Frontal cortex (tissue), 4 donors: ENCODE results near the gene PLEKHG4. TPM values are rescaled to one million over a fixed set of nuclear protein-coding genes. Genes with fewer than 3 reads are reported as not detected.
A peak's percentile ranks its signal among the peaks of the same experiment; 100 is the strongest.

Experiments used
- DNase-seq, 2 donors: peaks; one replicate each; pipeline ENCODE4 v3.0.0; 2012; ENCODE audit warnings: low spot score in 2 of 2
- FAIRE-seq: peaks from 2 replicates; lab custom pipeline; 2012; peaks lifted over from hg19 to GRCh38; lab: Jason Lieb, UNC
- total RNA-seq: library from RNA; depleted of rRNA; stranded (reverse); fragments of >200 nt; gene quantifications from one replicate; pipeline ENCODE4 v1.2.3, GENCODE V29; 2014
- donor health status: control.
- donor health status: control.
- donor health status: control.

The PLEKHG4 gene
- total RNA-seq, 1 donor from 2014 or later: 2.9 TPM

DNA sequence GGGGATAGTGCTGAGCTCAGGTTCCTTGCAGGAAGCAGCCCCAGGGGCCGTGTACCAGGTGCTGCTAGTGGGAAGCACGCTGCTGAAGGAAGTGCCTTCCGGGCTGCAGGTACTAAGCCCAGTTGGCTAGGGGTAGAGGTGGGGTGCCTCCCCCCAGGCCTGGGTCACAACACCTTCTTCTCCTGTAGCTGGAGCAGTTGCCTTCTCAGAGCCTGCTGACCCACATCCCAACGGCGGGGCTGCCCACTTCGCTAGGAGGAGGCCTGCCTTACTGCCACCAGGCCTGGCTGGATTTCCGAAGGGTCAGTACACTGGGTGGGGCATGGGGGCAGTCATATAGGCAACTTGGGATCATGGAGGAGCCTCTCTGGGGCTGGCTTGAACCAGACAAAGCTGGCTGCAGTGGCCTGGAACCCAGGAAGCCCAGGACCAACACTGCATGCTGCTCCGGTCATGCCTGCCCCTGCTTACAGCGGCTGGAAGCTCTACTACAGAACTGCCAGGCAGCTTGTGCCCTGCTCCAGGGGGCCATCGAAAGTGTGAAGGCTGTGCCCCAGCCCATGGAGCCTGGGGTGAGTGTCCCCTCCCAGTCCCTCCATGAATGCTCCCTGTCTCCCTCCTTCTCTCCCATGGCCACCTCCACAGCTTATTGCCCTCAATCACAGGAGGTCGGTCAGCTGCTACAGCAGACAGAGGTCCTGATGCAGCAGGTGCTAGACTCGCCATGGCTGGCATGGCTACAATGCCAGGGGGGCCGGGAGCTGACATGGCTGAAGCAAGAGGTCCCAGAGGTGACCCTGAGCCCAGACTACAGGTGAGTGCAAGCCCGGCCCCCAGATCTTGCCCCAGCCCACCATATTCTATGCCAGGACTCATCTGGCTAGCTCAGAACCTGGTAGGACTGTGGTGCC is 2.5 kb downstream of the PLEKHG4 start:
- DNase-seq (no peak), FAIRE-seq (no peak)

DNA sequence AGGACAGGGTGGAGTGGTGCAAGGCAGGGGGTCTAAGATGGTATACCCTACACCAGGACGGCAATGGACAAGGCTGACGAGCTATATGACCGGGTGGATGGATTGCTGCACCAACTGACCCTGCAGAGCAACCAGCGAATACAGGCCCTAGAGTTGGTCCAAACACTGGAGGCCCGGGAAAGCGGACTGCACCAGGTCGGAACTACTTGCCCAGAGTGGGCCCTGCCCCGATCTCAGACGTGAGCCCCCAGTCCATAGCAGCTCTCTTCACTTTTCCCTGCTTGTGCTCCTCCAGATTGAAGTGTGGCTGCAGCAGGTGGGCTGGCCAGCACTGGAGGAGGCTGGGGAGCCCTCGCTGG is 3.1 kb downstream of the PLEKHG4 start:
- FAIRE-seq: no peak

DNA sequence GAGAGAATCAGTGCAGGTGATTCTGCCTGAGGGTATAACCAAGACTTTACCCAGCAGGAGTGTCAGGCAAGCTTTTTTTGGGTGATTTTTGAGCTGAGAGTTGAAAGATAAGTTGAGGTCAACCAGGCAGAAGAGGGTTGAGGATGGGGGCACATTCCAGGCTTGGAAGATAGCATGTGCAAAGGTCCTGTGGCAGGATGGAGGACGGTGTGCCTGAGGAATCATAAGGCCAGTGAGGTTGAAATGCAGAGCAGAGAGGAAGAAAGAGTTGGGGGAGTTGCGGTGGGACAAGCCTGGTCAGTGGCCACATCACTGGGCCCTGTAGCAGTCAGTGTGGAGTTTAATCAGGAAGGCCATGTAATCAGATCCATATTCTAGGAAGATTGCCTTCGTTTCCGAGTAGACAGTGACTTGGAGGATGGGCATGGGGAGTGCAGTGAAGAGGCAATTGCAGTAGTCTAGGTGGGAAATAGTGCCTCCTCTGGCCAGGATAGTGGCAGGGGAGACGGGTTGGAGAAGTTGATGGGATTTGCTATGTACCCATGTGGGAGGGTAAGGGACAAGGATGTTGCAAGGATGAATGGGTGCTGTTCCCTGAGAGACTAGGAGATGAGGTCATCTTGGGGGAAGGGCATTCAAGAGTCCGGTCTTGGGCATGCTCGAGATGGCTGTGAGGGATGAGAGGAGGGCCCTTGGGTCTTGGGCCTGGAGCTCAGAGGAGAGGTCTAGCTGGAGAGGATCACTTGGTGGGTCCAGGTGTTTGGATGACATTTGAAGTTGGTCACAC is 3.9 kb downstream of the PLEKHG4 start:
- DNase-seq (no peak), FAIRE-seq (no peak)

More for the DNA sequence above, 3.1 kb downstream of the PLEKHG4 start:
- DNase-seq: no peak

DNA sequence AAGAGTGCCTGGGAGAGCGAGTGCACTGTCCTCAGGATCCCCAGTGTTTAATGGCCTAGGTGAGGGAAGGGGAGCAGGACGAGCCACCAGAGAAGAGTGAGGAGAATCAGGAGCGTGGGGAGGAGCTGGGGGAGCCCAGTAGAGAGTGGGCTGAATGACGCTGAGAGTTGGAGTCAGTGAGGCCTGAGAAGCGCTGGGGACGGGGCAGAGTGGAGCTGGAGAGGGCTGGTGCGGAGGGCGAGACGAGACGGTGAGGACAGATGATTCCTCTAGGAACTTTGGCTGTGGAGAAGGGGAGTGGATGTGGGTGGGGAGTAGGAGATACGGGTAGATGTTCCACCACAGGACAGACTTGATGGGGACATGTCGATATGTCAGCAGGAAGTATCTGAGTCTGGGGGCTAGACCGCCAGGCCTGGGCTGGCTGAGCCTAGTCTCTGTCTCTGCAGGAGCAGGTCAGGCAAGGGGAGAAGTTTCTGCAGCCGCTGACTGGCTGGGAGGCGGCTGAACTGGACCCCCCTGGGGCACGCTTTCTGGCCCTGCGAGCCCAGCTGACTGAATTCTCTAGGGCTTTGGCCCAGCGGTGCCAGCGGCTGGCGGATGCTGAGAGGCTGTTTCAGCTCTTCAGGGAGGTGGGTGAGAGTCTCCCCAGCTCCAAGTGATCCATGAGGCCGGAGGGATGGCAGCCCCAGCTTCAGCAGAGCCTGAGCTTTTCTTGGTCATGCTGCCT is 4.7 kb downstream of the PLEKHG4 start:
- no peak for DNase-seq
- FAIRE-seq: no peak

DNA sequence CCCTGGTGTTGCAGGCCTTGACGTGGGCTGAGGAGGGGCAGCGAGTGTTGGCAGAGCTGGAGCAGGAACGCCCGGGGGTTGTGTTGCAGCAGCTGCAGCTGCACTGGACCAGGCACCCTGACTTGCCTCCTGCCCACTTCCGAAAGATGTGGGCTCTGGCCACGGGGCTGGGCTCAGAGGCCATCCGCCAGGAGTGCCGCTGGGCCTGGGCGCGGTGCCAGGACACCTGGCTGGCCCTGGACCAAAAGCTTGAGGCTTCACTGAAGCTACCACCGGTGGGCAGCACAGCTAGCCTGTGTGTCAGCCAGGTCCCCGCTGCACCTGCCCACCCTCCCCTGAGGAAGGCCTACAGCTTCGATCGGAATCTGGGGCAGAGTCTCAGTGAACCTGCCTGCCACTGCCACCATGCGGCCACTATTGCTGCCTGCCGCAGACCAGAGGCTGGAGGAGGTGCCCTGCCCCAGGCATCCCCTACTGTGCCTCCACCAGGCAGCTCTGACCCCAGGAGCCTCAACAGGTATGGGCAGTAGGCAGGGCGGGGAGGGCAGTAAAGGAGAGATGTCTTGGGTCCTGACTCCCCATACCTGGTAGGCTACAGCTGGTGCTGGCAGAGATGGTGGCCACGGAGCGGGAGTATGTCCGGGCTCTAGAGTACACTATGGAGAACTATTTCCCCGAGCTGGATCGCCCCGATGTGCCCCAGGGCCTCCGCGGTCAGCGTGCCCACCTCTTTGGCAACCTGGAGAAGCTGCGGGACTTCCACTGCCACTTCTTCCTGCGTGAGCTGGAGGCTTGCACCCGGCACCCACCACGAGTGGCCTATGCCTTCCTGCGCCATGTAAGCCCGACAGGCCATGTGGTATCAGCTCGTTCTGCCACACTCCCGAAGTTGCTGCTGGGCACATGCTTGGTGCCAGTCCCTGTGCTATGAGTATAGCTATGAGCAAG is 5.6 kb downstream of the PLEKHG4 start:
- FAIRE-seq: no peak

DNA sequence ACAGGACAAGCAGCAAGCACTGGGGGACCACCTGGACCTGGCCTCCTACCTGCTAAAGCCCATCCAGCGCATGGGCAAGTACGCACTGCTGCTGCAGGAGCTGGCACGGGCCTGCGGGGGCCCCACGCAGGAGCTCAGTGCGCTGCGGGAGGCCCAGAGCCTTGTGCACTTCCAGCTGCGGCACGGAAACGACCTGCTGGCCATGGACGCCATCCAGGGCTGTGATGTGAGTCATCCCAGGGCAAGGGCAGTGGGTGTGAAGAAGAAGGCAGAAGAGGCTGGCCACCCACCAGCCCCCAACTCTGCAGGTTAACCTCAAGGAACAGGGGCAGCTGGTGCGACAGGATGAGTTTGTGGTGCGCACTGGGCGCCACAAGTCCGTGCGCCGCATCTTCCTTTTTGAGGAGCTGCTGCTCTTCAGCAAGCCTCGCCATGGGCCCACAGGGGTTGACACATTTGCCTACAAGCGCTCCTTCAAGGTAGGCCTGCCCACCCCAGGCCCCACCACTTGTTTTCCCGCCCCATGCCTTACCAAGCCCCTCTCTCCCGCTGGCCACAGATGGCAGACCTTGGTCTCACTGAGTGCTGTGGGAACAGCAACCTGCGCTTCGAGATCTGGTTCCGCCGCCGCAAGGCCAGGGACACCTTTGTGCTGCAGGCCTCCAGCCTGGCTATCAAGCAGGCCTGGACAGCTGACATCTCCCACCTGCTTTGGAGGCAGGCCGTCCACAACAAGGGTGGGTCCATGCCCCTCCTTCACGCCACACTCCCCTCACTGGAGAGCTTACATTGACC is 7.3 kb downstream of the PLEKHG4 start:
- FAIRE-seq (no peak), DNase-seq (no peak)

More for the DNA sequence above, 5.6 kb downstream of the PLEKHG4 start:
- DNase-seq: peak in 1 of 2 donors; percentile 67

DNA sequence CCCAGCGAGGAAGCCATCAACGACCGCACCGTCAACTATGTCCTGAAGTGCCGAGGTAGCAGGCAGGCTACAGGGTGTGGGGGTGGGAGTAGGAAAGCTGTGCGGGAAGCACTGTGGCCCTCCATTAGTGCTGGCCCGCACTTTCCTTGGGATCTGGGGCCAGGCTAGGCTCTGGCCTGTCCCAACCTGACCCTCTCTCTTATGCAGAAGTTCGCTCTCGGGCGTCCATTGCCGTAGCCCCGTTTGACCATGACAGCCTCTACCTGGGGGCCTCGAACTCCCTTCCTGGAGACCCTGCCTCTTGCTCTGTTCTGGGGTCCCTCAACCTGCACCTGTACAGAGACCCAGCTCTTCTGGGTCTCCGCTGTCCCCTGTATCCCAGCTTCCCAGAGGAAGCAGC is 8.6 kb downstream of the PLEKHG4 start:
- FAIRE-seq: no peak
- no peak for DNase-seq

DNA sequence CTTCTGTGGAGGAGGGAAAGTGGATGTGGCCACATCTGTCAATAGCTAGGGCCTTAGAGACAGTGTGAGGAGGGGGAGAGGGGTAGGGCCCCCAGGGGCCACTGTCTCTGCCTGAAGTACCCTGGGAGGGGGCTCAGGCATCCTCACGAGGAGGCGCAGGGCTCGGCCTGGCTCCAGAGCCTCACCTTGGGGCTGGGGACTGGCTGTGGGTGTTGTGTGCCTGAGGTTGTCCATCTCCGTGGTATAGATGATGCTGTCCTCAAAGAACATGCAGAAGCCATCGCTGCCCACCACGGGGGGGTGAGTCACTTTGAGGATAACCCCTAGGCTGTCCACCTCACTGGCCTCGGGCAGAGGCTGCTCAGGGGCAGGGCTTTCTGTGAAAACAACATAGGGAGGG is 12.1 kb downstream of the PLEKHG4 start:
- no peak for FAIRE-seq
- DNase-seq: no peak

DNA sequence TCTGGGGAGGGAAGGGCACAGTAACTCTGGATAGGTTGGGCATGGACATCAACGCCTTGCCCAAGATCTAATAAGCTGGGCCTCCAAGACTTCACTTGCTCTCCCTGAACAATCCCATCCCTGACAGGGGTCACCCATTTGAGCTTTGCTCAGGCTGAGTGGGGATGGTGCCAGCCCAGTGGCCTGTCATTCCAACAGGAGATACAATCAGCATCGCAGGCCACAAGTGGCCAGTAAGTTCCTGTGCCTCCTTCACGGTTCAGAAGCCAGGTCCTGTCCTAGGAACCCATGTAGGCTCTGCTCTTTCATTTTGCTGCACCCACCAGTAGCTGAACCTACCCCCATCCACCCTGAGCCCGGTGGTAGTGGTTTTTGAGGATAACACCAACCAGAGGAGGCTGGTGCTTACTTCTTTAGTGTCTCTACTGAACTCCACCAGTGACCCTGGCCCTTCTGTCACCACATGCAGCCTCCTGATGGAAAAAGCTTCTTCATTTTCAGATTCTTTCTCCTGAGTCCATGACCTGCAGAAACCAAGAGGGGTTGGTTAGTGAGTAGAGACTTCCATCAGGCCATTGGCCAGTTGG is 14.9 kb downstream of the PLEKHG4 start:
- DNase-seq (no peak), FAIRE-seq (no peak)

DNA sequence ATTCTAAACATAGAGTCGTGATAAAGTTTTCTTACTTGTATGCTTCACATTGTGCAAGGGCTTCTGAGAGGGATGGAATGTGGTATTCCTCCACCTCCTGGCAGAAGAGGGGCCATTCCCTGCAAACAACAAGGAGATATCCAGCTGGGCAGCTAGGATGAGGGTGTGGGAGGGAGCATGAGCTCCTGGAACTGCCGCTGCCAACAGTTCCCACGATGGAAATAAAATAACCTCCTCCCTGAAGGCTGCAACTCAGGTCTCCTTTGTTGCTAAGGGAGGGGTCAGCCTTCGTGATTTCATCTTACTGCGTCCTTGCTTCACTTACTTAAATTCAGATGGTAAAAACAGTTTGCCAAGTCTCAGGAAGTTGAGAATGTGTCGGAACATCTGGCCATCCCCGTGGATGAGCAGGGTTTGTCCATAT is 15.6 kb downstream of the PLEKHG4 start:
- DNase-seq (no peak), FAIRE-seq (no peak)

DNA sequence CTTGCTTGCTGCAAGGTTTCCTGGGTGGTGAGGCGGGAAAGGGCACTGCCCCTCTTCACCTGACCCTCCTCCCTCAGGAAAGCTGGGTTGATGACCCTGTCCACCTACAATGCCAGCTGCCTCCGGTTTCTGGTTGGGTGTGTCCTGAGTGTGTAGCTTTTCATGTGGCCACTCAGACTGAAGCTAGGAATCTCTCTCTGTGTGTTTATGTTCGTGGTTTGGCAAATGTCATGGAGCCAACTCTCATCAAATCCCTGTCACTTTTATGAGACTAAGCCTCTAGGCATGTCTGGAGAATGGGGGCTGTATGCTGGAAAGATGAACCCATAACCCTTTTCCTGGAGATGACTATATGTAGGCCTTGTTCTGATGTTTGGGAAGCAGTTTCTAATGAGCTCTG is 17.1 kb downstream of the PLEKHG4 start:
- FAIRE-seq (no peak), DNase-seq (no peak)

DNA sequence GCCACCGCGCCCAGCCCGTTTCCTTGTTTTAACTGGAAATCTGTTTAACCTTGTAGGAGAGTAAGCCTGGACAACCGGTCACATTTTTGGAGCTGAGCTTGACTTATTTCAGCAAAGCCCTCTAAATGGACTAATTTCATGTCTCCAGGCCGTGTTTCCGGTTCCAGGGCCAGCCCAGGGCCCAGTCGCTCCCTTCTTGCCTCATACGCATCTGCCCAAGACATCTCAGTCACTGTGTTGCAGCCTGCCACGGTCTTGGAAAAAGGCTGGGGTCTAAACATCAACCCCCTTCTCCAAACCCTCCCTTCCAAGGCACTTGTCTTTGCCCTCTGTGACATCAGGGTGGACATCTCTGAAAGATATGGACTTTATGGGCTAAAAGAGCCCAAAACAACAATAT is 18.9 kb downstream of the PLEKHG4 start:
- DNase-seq (no peak), FAIRE-seq (no peak)

DNA sequence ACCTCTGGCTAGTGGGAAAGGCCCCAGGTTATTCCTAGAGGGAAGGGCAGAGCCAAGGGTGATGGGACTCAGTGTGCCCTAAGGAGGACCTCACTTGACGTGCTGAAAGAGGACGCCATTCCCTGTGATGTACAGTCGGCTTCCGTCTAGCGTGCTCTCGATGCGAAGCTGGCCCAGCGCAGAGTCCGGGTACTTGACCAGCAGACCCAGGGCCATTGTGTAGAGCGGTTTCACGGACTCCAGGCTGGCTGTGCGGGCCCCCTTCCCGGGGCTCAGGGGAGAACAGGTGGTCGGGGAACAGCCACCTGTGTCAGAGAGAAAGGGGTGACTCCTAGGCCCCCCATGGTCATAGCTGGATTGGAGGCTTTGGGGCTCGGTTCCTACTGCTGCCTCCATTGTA is 19.9 kb downstream of the PLEKHG4 start:
- FAIRE-seq (no peak), DNase-seq (no peak)

DNA sequence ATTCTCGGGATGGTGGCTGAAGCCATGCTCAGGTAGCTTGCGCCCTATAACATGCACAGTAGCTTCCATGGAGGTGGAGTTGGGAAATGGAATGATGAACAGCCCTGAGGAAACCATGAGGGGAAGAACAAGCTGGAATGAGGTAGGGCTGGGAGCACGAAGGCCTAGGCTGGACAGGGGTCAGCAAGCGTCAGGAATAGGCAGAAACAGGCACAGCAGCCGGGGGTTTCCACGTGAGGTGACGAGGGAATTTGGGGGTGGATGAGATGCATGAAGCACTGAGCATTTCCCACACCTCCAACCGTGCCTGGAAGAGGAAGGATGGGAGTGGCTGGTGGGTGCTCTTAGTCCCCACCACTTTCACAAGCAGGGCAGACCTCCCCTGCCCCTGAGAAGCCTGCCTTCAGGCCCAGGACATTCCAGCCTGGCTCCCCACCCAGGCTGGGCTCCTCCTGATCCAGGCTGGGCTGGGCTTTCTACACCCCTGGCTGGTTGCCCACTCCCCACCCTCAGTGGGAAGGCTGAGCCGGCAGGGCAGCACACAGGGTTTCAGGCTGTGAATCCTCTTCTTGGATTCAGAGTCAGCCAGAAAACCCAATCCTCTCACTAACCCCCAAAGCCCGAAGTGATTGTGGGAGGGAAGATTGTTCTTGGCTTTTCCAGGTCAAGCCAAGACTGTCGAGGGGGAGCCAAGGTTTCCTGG is 21.9 kb downstream of the PLEKHG4 start:
- DNase-seq: no peak
- FAIRE-seq: no peak

DNA sequence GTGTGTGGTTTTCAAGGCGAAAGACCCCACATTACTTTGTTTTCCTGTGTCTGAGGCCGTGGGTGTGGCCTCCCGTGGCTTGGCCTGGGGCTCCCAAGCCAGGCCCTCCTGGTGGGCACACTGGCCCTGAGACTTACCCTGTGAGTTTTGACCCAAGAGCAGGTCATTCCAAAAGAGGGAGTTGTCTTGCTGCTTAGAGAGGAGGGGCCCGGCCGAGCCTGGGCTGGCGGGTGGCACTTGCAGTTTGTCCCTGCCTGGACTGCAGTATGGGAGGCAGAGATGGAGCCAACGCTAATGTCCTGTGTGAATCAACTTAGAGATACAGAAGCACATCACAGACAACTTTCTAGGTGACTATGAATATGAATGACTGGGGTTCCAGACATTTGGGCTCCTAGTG is 22.7 kb downstream of the PLEKHG4 start:
- FAIRE-seq: no peak

DNA sequence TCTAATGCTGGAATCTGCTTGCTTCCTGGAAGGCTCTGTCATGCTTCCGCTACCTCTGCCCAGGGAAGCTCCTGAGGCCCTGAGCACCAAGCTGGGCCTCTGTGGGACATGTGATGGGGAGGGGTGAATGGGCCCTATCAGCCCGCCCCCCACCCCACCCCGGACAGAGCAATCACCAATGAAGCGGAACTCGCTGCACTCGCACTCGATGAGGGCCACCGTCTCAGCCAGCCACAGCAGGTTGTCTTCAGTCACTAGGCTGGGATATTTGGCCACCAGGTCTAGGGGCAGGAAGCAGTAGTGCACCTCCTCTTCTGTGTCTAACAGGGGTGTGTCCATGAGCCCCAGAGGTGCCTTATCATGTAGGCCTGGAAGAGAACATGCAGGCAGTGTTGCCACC is 23.6 kb downstream of the PLEKHG4 start:
- FAIRE-seq: no peak

More for the DNA sequence above, 22.7 kb downstream of the PLEKHG4 start:
- DNase-seq: no peak

DNA sequence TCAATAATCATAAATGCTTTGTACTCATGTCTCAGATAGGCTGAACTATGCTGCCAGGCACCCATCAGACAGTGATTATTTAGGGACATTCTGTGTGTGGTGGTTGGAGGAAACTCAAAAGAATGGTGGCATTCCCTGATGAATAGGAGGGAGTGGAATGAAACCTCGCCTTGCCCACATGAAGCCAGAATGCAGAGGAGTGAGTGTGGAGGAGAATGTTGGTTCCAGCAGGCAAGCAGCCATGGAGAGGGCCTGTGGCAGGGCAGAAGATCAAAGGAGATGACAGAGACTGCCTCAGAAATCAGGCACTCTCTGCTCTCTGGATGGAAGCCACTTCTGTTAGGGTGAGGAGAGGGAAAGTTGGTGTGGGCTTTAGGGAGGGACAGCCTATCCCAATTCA is 24.7 kb downstream of the PLEKHG4 start:
- DNase-seq: no peak
- FAIRE-seq: no peak

More for the DNA sequence above, 23.6 kb downstream of the PLEKHG4 start:
- DNase-seq: no peak
